Effector memory CD4-positive, alpha-beta T cell (primary cell): ENCODE measurements around the gene FBLN2.
"Not testable (repeated sequence)": the region's sequence is repeated elsewhere in the genome, so short reads cannot be mapped to it uniquely, and the experiment has no call there.

Experiments
- DNase-seq, 3 donors: peaks; one replicate each; pipeline ENCODE4 v3.0.0-alpha.2; 2020
- H3K27ac ChIP-seq: 2 replicates; pipeline ENCODE4 v1.7.0; 2013; ENCODE audit warnings: mild to moderate bottlenecking, low read length, moderate library complexity; ENCODE audit not compliant: insufficient read depth, poor library complexity, severe bottlenecking
- H3K27me3 ChIP-seq: replicated peaks from 2 replicates; pipeline ENCODE4 v1.7.0; 2013; ENCODE audit warnings: mild to moderate bottlenecking, low read length; ENCODE audit not compliant: insufficient read depth, control insufficient read depth, poor library complexity, severe bottlenecking
- H3K36me3 ChIP-seq: 2 replicates; pipeline ENCODE4 v1.7.0; 2013; ENCODE audit warnings: mild to moderate bottlenecking, low read length, moderate library complexity; ENCODE audit not compliant: control insufficient read depth, insufficient read depth
- H3K4me1 ChIP-seq: 2 replicates; pipeline ENCODE4 v1.7.0; 2013; ENCODE audit warnings: low read length, mild to moderate bottlenecking; ENCODE audit not compliant: control insufficient read depth, insufficient read depth, poor library complexity, severe bottlenecking
- H3K4me3 ChIP-seq: 2 replicates; pipeline ENCODE4 v1.7.0; 2013; ENCODE audit warnings: low read length, low read depth, mild to moderate bottlenecking; ENCODE audit not compliant: insufficient read depth, poor library complexity, severe bottlenecking
- H3K9me3 ChIP-seq: 2 replicates; pipeline ENCODE4 v1.7.0; 2013; ENCODE audit warnings: mild to moderate bottlenecking, low read length, moderate library complexity; ENCODE audit not compliant: control insufficient read depth
- total RNA-seq, 3 donors: gene quantifications; one replicate each; lab custom pipeline; 2026; lab: John Stamatoyannopoulos, UW

Gene FBLN2
- total RNA-seq: 0 to 2.5 (median 0) reads per million in 3 donors

DNA sequence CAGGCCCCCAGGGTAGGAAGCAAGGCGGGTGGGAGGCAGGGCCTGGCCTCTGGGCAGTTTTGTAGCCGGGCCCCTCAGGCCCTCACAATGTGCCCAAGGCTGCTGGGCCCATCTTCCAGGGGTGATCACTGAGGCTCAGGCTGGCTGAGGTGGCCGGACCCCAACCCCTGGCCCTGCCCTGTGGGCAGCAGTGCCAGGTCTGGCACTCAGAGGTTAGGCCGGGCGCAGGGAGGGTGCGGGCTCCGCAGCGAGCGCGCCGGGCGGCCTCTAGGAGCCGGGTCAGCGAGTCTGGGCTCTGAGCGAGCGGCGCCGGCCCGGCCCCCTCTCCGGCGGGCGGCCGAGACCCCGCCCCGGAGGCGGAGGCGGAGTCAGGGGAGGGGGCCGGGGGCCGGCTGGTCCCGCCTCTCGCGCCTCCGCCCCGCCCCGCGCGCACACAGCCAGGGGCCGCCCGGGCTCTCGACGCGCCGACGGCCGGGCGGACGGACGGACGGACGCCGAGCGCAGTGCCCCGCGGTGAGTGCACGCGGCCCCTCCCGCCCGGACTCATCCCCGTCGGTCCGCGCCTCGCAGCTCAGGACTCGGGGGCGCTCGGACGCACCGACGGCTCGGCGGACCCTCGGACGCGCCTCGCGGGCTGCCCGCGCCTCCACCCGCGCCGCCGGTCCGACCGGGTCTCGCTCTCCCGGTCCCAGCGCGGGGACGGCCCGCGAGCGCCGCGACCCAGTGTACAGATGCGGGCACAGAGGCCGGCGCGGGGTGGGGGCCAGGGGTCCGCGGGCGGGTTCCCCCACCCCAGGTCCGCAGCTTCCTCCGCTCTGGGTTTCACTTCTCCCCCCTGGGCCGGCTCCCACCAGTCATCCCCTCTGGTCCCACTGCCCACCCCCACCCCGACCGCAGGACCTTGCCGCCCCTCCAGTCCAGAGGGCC, at the start of gene FBLN2:
FBLN2 (plus strand) TSS at position 430 of the 927 bp plus-strand sequence. CDS start 21,231 bp downstream, outside the sequence.
- peaks cover 8% of the 10 kb centered on the region for H3K27me3 ChIP-seq
- H3K27ac ChIP-seq: no peak within 1 kb of the TSS
- H3K4me3 ChIP-seq: no peak within 1 kb of the TSS
- no peak for DNase-seq
- H3K4me1 ChIP-seq: no peaks in the 10 kb centered on the region
- no peaks in the 10 kb centered on the region for H3K9me3 ChIP-seq
- no peaks in the 10 kb centered on the region for H3K36me3 ChIP-seq

DNA sequence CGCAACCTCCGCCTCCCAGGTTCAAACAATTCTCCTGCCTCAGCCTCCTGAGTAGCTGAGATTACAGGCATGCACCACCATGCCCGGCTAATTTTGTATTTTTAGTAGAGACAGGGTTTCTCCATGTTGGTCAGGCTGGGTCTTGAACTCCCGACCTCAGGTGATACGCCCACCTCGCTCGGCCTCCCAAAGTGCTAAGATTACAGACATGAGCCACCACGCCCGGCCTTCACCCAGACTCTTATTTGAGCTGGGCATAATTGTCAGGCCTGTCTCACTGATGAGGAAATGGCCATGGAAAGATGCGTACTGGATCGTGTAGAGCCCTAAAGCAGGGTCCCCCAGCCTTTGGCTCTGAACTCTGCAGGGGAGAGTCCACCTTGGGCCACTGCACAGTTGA, 49.7 kb upstream of the FBLN2 start:
- not testable (repeated sequence) for H3K36me3 ChIP-seq, H3K9me3 ChIP-seq, DNase-seq, H3K27me3 ChIP-seq, H3K4me3 ChIP-seq, H3K4me1 ChIP-seq, H3K27ac ChIP-seq

DNA sequence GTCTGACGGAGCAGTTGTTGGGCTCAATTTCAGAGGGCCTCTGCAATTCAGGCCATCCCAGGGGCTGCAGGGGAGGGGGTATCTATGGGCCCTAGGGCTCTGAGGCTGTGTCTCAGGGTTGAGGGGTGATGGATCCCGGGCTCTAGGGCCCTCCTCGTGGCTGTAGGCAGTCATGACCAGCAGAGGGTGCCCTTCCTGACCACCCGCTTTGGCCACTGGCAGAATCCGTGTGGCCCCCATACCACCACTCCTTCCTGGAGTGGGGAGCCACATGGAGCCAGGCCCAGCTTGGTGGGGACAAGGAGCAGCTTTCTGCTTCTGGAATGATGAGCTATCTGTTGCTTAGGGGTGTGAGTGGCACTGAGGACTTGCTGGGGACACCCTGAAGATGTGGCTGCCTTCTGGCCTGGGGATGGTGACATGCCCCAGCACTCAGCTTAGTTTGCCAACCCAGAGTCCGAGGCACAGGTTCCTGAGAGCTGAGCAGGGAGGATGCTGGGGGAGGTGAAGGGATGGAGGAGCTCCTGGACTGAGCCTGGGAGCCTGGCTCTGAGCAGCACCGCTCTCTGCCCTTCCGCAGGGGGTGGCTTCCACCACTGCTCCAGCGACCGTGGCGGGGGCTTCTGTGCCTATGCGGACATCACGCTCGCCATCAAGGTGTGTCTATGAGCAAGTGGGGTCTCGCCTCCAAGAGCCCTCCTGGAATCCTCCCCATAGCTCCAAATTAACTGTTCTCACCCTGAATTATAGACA, 48.6 kb upstream of the FBLN2 start:
- Histone ChIP-seq H3K9me3 (no peaks in the 10 kb centered on the region), H3K36me3 (no peaks in the 10 kb centered on the region), H3K27me3 (no peaks in the 10 kb centered on the region), H3K27ac (no peak overlapping the region), H3K4me1 (no peaks in the 10 kb centered on the region), H3K4me3 (no peak overlapping the region)
- DNase-seq: no peak

DNA sequence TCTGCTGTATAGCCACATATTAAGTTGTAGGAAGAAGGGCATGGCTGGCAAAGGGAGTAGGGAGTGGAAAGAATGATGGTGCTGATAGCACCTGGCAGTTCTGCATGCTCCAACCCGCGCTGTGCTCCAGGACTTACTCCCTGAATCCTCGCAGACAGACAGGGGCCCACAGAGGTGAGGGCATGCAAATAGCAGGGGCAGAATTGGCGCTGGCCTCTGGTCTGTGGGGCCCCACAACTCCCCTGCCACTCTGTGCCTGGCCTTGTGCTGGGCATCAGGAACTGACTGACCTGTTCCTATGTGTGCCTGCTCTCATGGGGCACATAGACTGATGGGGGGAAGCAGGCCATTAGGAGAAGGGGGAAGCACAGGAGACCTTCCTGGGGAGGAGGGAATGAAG, 47.9 kb upstream of the FBLN2 start:
- H3K9me3 ChIP-seq: no peaks in the 10 kb centered on the region
- H3K27ac ChIP-seq: no peak overlapping the region
- no peaks in the 10 kb centered on the region for H3K4me1 ChIP-seq
- H3K27me3 ChIP-seq: no peaks in the 10 kb centered on the region
- no peaks in the 10 kb centered on the region for H3K36me3 ChIP-seq
- H3K4me3 ChIP-seq: no peak overlapping the region
- no peak for DNase-seq

DNA sequence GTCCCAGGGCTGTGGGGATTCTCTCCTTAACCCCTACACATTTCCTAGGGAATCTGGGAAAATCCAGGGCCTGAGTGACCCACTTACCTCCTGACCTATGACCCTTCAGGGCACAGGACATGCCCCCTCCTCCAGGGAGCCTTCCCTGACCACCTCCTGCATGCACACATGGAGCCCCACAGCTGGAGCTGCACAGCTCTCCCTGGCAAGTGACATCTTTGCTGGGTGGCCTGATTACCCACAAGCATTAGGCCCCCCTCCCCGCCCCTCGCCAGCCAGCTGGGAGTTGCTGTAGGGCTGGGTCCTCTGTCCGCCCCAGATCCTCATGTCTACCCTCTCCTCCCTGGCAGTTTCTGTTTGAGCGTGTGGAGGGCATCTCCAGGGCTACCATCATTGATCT, 47.4 kb upstream of the FBLN2 start:
- Histone ChIP-seq H3K27ac (no peak overlapping the region), H3K4me1 (no peaks in the 10 kb centered on the region)
- DNase-seq: no peak

DNA sequence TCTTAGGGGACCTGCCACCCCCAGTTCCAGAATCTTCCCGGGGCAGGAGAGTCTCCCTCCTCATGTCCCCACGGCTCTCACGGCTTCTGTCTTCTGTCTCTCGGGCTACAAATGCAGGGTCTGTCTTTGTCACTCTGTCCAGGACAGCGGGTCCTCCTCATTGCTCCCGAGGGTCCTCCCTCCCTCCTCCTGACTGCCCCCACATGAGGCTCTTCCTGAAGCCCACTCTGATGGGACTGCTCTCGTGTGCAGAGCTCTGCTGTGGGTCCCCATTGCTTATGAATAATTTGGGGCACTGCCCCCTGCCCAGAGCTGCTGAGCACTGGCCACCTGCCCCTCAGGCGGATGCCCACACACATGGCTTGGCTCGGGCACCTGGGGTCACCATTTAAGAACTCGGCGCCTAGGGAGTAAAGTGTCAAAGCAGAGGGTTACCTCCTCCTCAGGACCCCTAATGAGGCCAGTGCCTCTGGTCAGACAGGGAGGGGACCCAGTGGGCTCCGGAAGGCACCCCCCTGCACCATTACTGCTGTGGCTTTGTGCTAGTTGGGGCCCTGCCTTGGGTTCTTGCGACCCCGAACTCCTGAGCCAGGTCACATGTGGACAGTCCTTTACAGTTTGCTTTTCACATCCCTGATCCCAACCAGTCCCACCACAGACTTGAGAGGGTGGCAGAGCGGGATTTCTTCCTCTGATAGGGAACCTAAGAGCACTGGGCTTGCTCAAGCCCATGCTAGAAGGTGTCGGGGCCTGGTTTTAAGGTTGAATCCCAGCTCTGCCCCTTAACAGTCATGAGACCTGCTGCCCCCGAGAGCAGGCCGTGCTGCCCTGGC, 46.8 kb upstream of the FBLN2 start:
- no peaks in the 10 kb centered on the region for H3K4me1 ChIP-seq
- no peaks in the 10 kb centered on the region for H3K9me3 ChIP-seq
- no peaks in the 10 kb centered on the region for H3K36me3 ChIP-seq
- no peaks in the 10 kb centered on the region for H3K27me3 ChIP-seq
- no peak for DNase-seq
- no peak overlapping the region for H3K4me3 ChIP-seq
- no peak overlapping the region for H3K27ac ChIP-seq

More for the DNA sequence above, 47.4 kb upstream of the FBLN2 start:
- Histone ChIP-seq H3K36me3 (no peaks in the 10 kb centered on the region), H3K9me3 (no peaks in the 10 kb centered on the region), H3K27me3 (no peaks in the 10 kb centered on the region), H3K4me3 (no peak overlapping the region)

DNA sequence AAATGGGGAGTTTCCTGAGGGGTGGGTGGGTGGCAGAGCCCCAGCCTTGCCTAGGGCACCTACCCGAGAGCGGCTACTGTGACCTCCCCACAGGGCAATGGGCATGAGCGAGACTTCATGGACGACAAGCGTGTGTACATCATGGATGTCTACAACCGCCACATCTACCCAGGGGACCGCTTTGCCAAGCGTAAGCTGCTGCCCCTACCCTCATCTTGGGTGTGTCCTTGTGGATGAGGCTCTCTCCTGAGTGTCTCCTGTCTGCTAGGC, 46.2 kb upstream of the FBLN2 start:
- H3K4me1 ChIP-seq: no peaks in the 10 kb centered on the region

DNA sequence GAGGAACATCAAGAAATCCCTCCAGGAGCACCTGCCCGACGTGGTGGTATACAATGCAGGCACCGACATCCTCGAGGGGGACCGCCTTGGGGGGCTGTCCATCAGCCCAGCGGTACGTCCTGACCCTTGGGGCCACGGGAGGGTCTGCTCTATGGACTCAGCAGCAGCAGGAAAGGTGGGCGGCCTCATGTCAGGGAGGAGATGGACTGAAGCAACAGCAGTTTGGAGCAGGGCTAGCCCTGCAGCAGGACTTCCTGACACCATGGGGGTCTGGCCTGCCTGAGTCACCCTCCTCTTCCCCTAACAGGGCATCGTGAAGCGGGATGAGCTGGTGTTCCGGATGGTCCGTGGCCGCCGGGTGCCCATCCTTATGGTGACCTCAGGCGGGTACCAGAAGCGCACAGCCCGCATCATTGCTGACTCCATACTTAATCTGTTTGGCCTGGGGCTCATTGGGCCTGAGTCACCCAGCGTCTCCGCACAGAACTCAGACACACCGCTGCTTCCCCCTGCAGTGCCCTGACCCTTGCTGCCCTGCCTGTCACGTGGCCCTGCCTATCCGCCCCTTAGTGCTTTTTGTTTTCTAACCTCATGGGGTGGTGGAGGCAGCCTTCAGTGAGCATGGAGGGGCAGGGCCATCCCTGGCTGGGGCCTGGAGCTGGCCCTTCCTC, 44.6 kb upstream of the FBLN2 start:
- Histone ChIP-seq H3K36me3 (no peaks in the 10 kb centered on the region), H3K27ac (no peak overlapping the region), H3K27me3 (no peaks in the 10 kb centered on the region), H3K4me1 (no peaks in the 10 kb centered on the region), H3K4me3 (no peak overlapping the region), H3K9me3 (no peaks in the 10 kb centered on the region)
- DNase-seq: no peak

More for the DNA sequence above, 46.2 kb upstream of the FBLN2 start:
- no peak overlapping the region for H3K27ac ChIP-seq
- no peak overlapping the region for H3K4me3 ChIP-seq
- no peak for DNase-seq
- no peaks in the 10 kb centered on the region for H3K9me3 ChIP-seq
- no peaks in the 10 kb centered on the region for H3K36me3 ChIP-seq
- no peaks in the 10 kb centered on the region for H3K27me3 ChIP-seq
